OCI-LY1 (cell line): ENCODE data around the gene RAET1G.
"Not testable (repeated sequence)": the region's sequence is repeated elsewhere in the genome, so short reads cannot be mapped to it uniquely, and the experiment has no call there.

Source experiments
- H2AFZ ChIP-seq: fragments of 200-600 bp; sonication (generic), shearing (Covaris generic); 2 replicates; pipeline ENCODE4 v1.6.0; 2014; ENCODE audit warnings: antibody characterized with exemption, mild to moderate bottlenecking, low read length
- H3F3A ChIP-seq: fragments of 200-600 bp; sonication (generic), shearing (Covaris generic); 2 replicates; pipeline ENCODE4 v1.6.0; 2014; ENCODE audit warnings: mild to moderate bottlenecking, antibody characterized with exemption, low read length, moderate library complexity; ENCODE audit not compliant: insufficient read depth
- H3K27ac ChIP-seq: fragments of 200-600 bp; sonication (generic); 2 replicates; pipeline ENCODE4 v1.5.1; 2014; ENCODE audit warnings: low read length, mixed run types, mild to moderate bottlenecking, low read depth; ENCODE audit not compliant: poor library complexity, severe bottlenecking
- H3K27me3 ChIP-seq: fragments of 200-600 bp; sonication (generic); 2 replicates; pipeline ENCODE4 v1.6.0; 2014; ENCODE audit warnings: antibody characterized with exemption, mild to moderate bottlenecking, low read length, moderate library complexity; ENCODE audit not compliant: insufficient read depth
- H3K36me3 ChIP-seq: fragments of 200-600 bp; sonication (generic); 2 replicates; pipeline ENCODE4 v1.6.1; 2014; ENCODE audit warnings: mild to moderate bottlenecking, antibody characterized with exemption, low read length, moderate library complexity, mixed read lengths; ENCODE audit not compliant: insufficient read depth
- H3K4me1 ChIP-seq: fragments of 200-600 bp; sonication (generic); 2 replicates; pipeline ENCODE4 v1.5.1; 2014; ENCODE audit warnings: mild to moderate bottlenecking, low read length, moderate library complexity; ENCODE audit not compliant: insufficient read depth, severe bottlenecking
- H3K4me2 ChIP-seq: fragments of 200-600 bp; sonication (generic), shearing (Covaris generic); 2 replicates; pipeline ENCODE4 v1.6.1; 2014; ENCODE audit warnings: low read length
- H3K4me3 ChIP-seq: fragments of 200-600 bp; sonication (generic); 2 replicates; pipeline ENCODE4 v1.5.1; 2014; ENCODE audit warnings: low read length, low read depth, mild to moderate bottlenecking, mixed read lengths; ENCODE audit not compliant: poor library complexity, severe bottlenecking
- H3K79me2 ChIP-seq: fragments of 200-600 bp; shearing (Covaris generic); 2 replicates; pipeline ENCODE4 v1.6.1; 2016; ENCODE audit warnings: mixed run types, low read length, mixed read lengths; ENCODE audit not compliant: insufficient read depth
- H3K9ac ChIP-seq: fragments of 200-600 bp; sonication (generic), shearing (Covaris generic); 2 replicates; pipeline ENCODE4 v1.6.1; 2014; ENCODE audit warnings: mild to moderate bottlenecking, low read length, mixed read lengths
- H3K9me2 ChIP-seq: fragments of 200-600 bp; sonication (generic), shearing (Covaris generic); 2 replicates; pipeline ENCODE4 v1.6.1; 2014; ENCODE audit warnings: low read depth, mild to moderate bottlenecking, low read length, mixed read lengths
- H3K9me3 ChIP-seq: fragments of 200-600 bp; shearing (Covaris generic); 2 replicates; pipeline ENCODE4 v1.6.1; 2014; ENCODE audit warnings: low read length, mixed read lengths
- H4K20me1 ChIP-seq: fragments of 200-600 bp; sonication (generic), shearing (Covaris generic); 2 replicates; pipeline ENCODE4 v1.6.0; 2016; ENCODE audit warnings: mild to moderate bottlenecking, low read length; ENCODE audit not compliant: insufficient read depth
- EZH2 ChIP-seq: fragments of 200-600 bp; sonication (generic), shearing (Covaris generic); IDR thresholded peaks from 2 replicates; pipeline ENCODE4 v1.8.0; 2017; ENCODE audit warnings: borderline replicate concordance, mixed run types, mild to moderate bottlenecking, antibody characterized with exemption, low read length, moderate library complexity, mixed read lengths
- TF ChIP-seq, protein P1 (sequence below): fragments of 200-600 bp; sonication (generic), shearing (Covaris generic); IDR thresholded peaks from 2 replicates; pipeline ENCODE4 v1.5.1; 2017; ENCODE audit warnings: mild to moderate bottlenecking, antibody characterized with exemption, low read length, moderate library complexity, mixed read lengths

Gene RAET1G

DNA sequence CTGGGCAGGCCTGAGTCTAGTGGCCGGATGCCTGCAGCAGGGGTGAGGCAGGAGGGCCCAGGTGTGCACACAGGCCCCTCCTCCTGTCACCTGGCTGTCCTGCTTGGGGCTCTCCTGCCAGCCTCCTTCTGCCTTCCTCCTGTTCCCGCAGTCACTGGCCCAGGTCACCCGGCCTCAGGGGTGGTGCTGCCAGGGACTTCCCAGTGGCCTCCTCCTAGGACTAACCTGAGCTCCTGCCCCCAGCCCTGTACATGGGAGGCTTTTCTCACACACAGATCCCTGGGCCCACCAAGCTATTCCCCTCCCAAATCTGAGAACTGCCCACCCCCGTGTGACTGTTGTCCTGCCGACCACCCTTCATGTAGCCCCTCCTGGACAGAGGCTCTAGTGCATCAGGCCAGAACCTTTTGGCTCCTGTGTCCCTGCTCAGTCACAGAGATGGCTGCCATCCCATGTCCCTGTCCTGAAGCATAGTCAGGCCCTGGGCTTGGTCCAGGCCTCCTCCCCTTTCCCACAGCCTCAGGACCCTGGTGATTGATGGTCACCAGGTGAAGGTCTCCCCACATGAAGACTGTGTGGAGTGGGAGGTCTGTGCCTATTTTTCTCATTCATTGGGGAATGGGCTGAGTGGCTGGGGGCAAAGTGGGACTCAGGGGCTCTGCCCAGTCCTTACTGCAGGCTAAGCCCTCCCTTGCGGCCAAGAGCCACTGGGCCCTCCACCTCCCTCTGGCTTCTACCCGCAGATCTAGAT lies 39.7 kb upstream of the RAET1G start:
- Histone ChIP-seq H3K79me2 (no peaks in the 10 kb centered on the region), H3F3A (no peaks in the 10 kb centered on the region), H3K9me2 (no peaks in the 10 kb centered on the region), H3K27me3 (no peaks in the 10 kb centered on the region), H3K4me1 (peaks cover 11% of the 10 kb centered on the region), H3K27ac (no peak overlapping the region), H3K9ac (no peak overlapping the region; the same call in 1 of the 2 replicates), H3K36me3 (no peaks in the 10 kb centered on the region), H3K9me3 (no peaks in the 10 kb centered on the region), H2AFZ (0 out of 2 replicates have a peak overlapping the region, but pooled peaks have one; percentile 15), H4K20me1 (no peaks in the 10 kb centered on the region), H3K4me3 (peak overlapping the region; percentile 59), H3K4me2 (peak overlapping the region; percentile 74)
- TF ChIP-seq, protein P1, sequence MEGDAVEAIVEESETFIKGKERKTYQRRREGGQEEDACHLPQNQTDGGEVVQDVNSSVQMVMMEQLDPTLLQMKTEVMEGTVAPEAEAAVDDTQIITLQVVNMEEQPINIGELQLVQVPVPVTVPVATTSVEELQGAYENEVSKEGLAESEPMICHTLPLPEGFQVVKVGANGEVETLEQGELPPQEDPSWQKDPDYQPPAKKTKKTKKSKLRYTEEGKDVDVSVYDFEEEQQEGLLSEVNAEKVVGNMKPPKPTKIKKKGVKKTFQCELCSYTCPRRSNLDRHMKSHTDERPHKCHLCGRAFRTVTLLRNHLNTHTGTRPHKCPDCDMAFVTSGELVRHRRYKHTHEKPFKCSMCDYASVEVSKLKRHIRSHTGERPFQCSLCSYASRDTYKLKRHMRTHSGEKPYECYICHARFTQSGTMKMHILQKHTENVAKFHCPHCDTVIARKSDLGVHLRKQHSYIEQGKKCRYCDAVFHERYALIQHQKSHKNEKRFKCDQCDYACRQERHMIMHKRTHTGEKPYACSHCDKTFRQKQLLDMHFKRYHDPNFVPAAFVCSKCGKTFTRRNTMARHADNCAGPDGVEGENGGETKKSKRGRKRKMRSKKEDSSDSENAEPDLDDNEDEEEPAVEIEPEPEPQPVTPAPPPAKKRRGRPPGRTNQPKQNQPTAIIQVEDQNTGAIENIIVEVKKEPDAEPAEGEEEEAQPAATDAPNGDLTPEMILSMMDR, result no peak
- TF ChIP-seq EZH2, result no peak

DNA sequence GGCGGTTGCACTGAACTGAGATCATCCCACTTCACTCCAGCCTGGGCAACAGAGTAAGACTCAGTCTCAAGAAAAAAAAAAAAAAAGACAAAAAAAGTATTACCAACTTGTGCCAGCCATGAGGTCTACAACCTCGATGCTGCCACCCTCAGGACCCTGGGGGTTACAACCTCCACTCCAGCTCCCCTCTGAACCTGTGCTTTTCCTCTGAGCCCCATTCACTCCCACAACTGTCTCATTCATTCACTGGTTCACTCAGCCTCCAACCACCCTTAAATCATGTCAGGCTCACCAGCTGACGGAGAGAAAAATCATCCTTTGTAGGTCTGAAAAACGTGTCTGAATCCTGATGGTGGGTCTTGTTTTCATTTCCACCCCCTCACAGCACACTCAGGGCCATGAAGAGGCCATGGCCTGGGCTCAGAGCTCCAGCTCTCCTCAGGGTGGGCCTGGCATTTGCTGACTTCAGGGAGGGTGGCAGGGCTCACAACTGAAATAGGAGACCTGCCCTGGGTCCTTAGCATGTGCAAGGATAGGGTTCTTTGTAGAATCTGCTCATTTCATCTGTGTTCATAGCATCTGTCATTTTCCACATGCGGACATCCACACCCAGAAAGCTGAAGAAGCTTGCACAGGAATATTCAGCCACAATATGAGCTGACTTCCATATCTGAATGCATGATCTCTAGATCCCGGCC lies 39.0 kb upstream of the RAET1G start:
- Histone ChIP-seq H3K4me3 (no peak overlapping the region), H3F3A (no peaks in the 10 kb centered on the region), H3K27me3 (no peaks in the 10 kb centered on the region), H3K27ac (no peak overlapping the region), H2AFZ (no peak overlapping the region), H3K36me3 (no peaks in the 10 kb centered on the region), H3K4me1 (peaks cover 11% of the 10 kb centered on the region), H4K20me1 (no peaks in the 10 kb centered on the region), H3K9me2 (no peaks in the 10 kb centered on the region), H3K79me2 (no peaks in the 10 kb centered on the region), H3K9ac (no peak overlapping the region), H3K9me3 (no peaks in the 10 kb centered on the region), H3K4me2 (no peak overlapping the region)
- TF ChIP-seq, protein P1, result peak; percentile 50
- TF ChIP-seq EZH2, result no peak

DNA sequence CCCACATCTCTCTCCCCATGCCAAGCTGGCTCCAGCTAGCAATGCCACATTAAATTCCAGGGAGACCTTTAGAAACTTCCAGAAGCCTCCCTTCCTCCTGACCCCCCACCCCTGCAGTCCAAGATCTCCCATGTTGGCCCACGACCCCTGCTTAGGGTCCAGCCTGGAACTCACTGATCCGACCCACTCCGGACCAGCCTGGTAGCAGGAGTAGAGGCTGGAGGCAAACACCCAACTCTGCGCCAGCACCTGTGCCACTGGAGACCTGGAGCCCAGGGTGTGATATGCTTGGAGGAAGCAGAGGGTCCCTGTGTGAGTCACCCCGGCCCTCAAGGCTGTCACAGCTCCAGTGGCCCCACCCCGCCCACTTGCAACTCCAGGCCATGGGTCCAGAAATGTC lies 37.6 kb upstream of the RAET1G start:
- H3K4me2 ChIP-seq, result no peak overlapping the region
- H4K20me1 ChIP-seq, result no peaks in the 10 kb centered on the region
- H3K9ac ChIP-seq, result no peak overlapping the region
- no peaks in the 10 kb centered on the region for H3K9me3 ChIP-seq
- H3K36me3 ChIP-seq, result no peaks in the 10 kb centered on the region
- H3K9me2 ChIP-seq, result no peaks in the 10 kb centered on the region
- no peaks in the 10 kb centered on the region for H3F3A ChIP-seq
- no peak overlapping the region for H3K4me3 ChIP-seq
- no peaks in the 10 kb centered on the region for H3K27me3 ChIP-seq
- H3K27ac ChIP-seq, result no peak overlapping the region
- no peaks in the 10 kb centered on the region for H3K79me2 ChIP-seq
- no peak overlapping the region for H2AFZ ChIP-seq
- H3K4me1 ChIP-seq, result peaks cover 11% of the 10 kb centered on the region
- no peak for TF ChIP-seq EZH2
- TF ChIP-seq, protein P1, result no peak

DNA sequence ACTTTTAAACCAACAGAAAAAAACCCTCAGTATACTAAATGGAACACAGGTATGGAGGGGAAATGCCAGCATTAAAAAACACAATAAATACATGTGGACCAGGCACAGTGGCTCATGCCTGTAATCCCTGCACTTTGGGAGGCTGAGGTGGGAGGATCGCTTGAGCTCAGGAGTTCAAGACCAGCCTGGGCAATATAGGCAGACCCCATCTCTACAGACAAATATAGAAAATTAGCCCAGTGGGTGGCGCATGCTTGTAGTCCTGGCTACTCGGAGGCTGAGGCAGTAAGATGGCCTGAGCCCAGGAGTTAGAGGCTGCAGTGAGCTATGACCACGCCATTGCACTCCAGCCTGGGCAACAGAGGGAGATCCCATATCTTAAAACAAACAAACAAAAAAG lies 36.9 kb upstream of the RAET1G start:
- H3K79me2 ChIP-seq, H3K4me2 ChIP-seq, H2AFZ ChIP-seq, H3K27ac ChIP-seq, H4K20me1 ChIP-seq, H3K4me3 ChIP-seq, H3K9me2 ChIP-seq, H3K9ac ChIP-seq, H3K27me3 ChIP-seq, H3K9me3 ChIP-seq, H3F3A ChIP-seq, H3K36me3 ChIP-seq: not testable (repeated sequence)
- H3K4me1 ChIP-seq, result peaks cover 11% of the 10 kb centered on the region

DNA sequence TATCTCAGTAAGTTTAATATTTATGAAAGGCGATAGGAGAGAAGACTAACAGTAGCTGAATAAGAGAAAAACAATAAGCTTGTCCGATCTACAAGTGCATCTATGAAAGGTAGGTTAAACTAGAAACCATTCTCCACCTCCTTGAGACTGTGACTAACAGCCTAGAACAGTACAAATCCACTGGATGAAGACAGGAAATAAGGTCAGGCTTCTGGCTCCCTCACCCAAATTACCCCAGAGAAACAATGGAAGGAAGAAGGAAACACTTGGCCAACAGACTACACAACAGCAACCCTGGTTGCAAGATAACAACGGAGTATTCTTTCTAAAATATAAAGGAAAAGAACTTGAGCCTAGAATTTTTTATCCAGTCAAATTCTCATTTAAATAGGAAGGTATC lies 35.2 kb upstream of the RAET1G start:
- not testable (repeated sequence) for H3K27ac ChIP-seq, H3K36me3 ChIP-seq, H3K9ac ChIP-seq, H3K79me2 ChIP-seq, H4K20me1 ChIP-seq, H3F3A ChIP-seq, H3K4me3 ChIP-seq, H3K4me1 ChIP-seq, H3K9me2 ChIP-seq, H3K9me3 ChIP-seq, H3K4me2 ChIP-seq, H2AFZ ChIP-seq, H3K27me3 ChIP-seq
